Activated naive CD4-positive, alpha-beta T cell treated with anti-CD3 and anti-CD28 coated beads for 36 hours (primary cell): ENCODE measurements around the gene SLC6A19. TPM values are rescaled to one million over a fixed set of nuclear protein-coding genes. Genes with fewer than 3 reads are reported as not detected.

Experiments used
- CTCF ChIA-PET: fragments of 350-600 bp; sonication (Branson Sonifier 250); formaldehyde crosslinking; loops from one replicate; lab custom pipeline; 2021; ENCODE audit warnings: antibody characterized with exemption; lab: Charles Lee
- DNase-seq: peaks from one replicate; pipeline ENCODE4 v3.0.0-alpha.2; 2020
- H3K27ac Mint-ChIP-seq: one replicate; pipeline ENCODE4 v1.8.0; 2021; ENCODE audit warnings: mild to moderate bottlenecking, mixed read lengths
- H3K27me3 Mint-ChIP-seq: one replicate; pipeline ENCODE4 v1.8.0; 2021; ENCODE audit warnings: low read depth, mixed read lengths
- H3K36me3 Mint-ChIP-seq: one replicate; pipeline ENCODE4 v1.8.0; 2021; ENCODE audit warnings: low read depth, mixed read lengths
- H3K4me1 Mint-ChIP-seq: one replicate; pipeline ENCODE4 v1.8.0; 2021; ENCODE audit warnings: low read depth, mixed read lengths
- H3K4me3 Mint-ChIP-seq: one replicate; pipeline ENCODE4 v1.8.0; 2021; ENCODE audit warnings: mild to moderate bottlenecking, moderate library complexity, mixed read lengths
- H3K9me3 Mint-ChIP-seq: one replicate; pipeline ENCODE4 v1.8.0; 2021; ENCODE audit warnings: mixed read lengths
- intact Hi-C: fragments of 100-400 bp; cut with micrococcal nuclease; formaldehyde crosslinking; loops from one replicate; pipeline ENCODE4 v1.15.1; 2023
- total RNA-seq, 2 experiments: library from RNA; stranded (reverse); gene quantifications; one replicate each; pipeline ENCODE4 v1.2.3, GENCODE V29; 2021

SLC6A19 gene
- total RNA-seq, 2 experiments from 2014 or later: not detected

DNA sequence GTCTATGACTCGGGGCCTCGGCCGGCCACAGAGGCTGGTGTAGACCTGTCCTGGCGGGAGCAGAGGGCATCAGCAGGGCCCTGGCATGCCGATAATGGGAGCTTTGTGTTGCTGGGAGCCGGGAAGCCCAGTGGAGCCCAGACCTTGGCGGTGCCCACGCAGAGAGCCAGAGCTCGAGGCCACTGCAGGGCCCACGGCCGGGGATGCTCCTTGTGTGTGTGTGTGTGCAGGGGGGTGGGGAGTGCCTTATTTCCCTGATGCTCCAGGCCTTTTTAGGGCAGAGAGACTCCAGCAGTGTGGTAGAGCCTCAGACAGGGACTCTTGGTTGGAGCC is 18.3 kb downstream of the SLC6A19 start:
- CTCF ChIA-PET: interaction anchor here (0.7 kb wide), 1 partner anchor 361 kb away, joined by 3 read pairs; no protein-coding TSS in a partner anchor
- intact Hi-C loops: no loop called here
- Mint-ChIP-seq H3K36me3 (no peaks in the 10 kb centered on the region), H3K27me3 (no peaks in the 10 kb centered on the region), H3K27ac (no peak overlapping the region), H3K9me3 (no peaks in the 10 kb centered on the region), H3K4me1 (peaks cover 4% of the 10 kb centered on the region), H3K4me3 (no peak overlapping the region)
- DNase-seq: no peak

DNA sequence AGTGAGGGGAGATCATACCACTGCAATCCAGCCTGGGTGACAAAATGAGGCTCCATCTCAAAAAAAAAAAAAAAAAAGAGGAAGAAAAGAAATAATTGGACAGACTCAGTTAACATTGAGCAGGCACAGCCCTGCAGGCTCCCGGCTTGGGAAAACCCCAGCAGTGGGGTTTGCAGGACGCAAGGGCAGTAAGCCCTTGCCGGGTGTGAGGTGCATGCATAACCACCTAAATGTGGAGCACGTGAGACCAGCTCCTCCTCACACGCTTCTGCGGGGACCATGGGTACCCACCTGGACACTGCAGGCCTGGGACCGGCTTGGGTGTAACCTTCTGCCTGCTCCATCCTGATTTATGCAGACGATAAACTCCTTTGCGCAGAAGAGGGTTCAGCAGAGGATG is 19.0 kb downstream of the SLC6A19 start:
- Mint-ChIP-seq H3K4me1 (peaks cover 4% of the 10 kb centered on the region), H3K27ac (no peak overlapping the region), H3K36me3 (no peaks in the 10 kb centered on the region), H3K27me3 (no peaks in the 10 kb centered on the region), H3K9me3 (no peaks in the 10 kb centered on the region), H3K4me3 (no peak overlapping the region)
- DNase-seq: no peak
- CTCF ChIA-PET: interaction anchor here (0.7 kb wide), 1 partner anchor 360 kb away, joined by 3 read pairs; no protein-coding TSS in a partner anchor
- intact Hi-C loops: no loop called here

GRCh38 chr5:1220831-1221230 is 19.4 kb downstream of the SLC6A19 start:
- no peak for DNase-seq
- H3K27me3 Mint-ChIP-seq: no peaks in the 10 kb centered on the region
- intact Hi-C loops: no loop called here
- H3K9me3 Mint-ChIP-seq: no peaks in the 10 kb centered on the region
- H3K4me3 Mint-ChIP-seq: no peak overlapping the region
- H3K36me3 Mint-ChIP-seq: no peaks in the 10 kb centered on the region
- no peak overlapping the region for H3K27ac Mint-ChIP-seq
- peaks cover 4% of the 10 kb centered on the region for H3K4me1 Mint-ChIP-seq
- CTCF ChIA-PET: no interaction called here

DNA sequence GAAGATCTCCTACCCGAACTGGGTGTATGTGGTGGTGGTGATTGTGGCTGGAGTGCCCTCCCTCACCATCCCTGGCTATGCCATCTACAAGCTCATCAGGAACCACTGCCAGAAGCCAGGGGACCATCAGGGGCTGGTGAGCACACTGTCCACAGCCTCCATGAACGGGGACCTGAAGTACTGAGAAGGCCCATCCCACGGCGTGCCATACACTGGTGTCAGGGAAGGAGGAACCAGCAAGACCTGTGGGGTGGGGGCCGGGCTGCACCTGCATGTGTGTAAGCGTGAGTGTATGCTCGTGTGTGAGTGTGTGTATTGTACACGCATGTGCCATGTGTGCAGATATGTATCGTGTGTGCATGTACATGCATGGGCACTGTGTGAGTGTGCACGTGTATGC is 20.3 kb downstream of the SLC6A19 start:
- no peak overlapping the region for H3K4me3 Mint-ChIP-seq
- CTCF ChIA-PET: no interaction called here
- H3K36me3 Mint-ChIP-seq: no peaks in the 10 kb centered on the region
- H3K27me3 Mint-ChIP-seq: no peaks in the 10 kb centered on the region
- H3K27ac Mint-ChIP-seq: no peak overlapping the region
- intact Hi-C loops: no loop called here
- DNase-seq: no peak
- no peaks in the 10 kb centered on the region for H3K9me3 Mint-ChIP-seq
- peaks cover 4% of the 10 kb centered on the region for H3K4me1 Mint-ChIP-seq

DNA sequence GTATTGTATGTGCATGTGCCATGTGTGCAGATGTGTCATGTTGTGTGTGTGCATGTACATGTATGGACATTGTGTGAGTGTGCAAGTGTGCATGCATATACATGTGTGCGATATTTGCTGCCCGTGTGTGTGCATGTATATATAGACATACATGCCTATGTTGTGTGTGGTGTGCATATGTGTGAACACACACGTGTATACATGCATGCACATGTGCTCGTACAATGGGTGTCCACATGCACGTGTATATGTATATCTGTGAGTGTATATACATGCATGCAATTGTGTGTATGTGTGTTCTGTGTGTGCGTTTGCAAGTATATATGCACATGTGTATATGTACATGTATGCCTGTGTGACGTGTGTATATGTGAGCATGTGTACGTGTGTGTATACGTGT is 20.8 kb downstream of the SLC6A19 start:
- Mint-ChIP-seq H3K27ac (no peak overlapping the region), H3K36me3 (no peaks in the 10 kb centered on the region), H3K4me3 (no peak overlapping the region), H3K4me1 (peaks cover 4% of the 10 kb centered on the region), H3K9me3 (no peaks in the 10 kb centered on the region), H3K27me3 (no peaks in the 10 kb centered on the region)
- DNase-seq: no peak
- CTCF ChIA-PET: no interaction called here
- intact Hi-C loops: no loop called here

GRCh38 chr5:1222621-1223277 is 21.4 kb downstream of the SLC6A19 start:
- no peak overlapping the region for H3K27ac Mint-ChIP-seq
- intact Hi-C loops: no loop called here
- DNase-seq: no peak
- H3K4me1 Mint-ChIP-seq: peaks cover 3% of the 10 kb centered on the region
- CTCF ChIA-PET: no interaction called here
- H3K9me3 Mint-ChIP-seq: no peaks in the 10 kb centered on the region
- no peak overlapping the region for H3K4me3 Mint-ChIP-seq
- H3K36me3 Mint-ChIP-seq: no peaks in the 10 kb centered on the region
- no peaks in the 10 kb centered on the region for H3K27me3 Mint-ChIP-seq

GRCh38 chr5:1223278-1223670 is 21.9 kb downstream of the SLC6A19 start:
- H3K27ac Mint-ChIP-seq: no peak overlapping the region
- intact Hi-C loops: no loop called here
- no peak for DNase-seq
- no peaks in the 10 kb centered on the region for H3K36me3 Mint-ChIP-seq
- H3K4me1 Mint-ChIP-seq: no peaks in the 10 kb centered on the region
- H3K27me3 Mint-ChIP-seq: no peaks in the 10 kb centered on the region
- no peaks in the 10 kb centered on the region for H3K9me3 Mint-ChIP-seq
- no peak overlapping the region for H3K4me3 Mint-ChIP-seq
- CTCF ChIA-PET: no interaction called here

- no peaks in the 10 kb centered on the region for H3K9me3 Mint-ChIP-seq
- H3K27me3 Mint-ChIP-seq: peaks cover 3% of the 10 kb centered on the region
- DNase-seq: no peak
- CTCF ChIA-PET: no interaction called here
- intact Hi-C loops: no loop called here
- no peak overlapping the region for H3K4me3 Mint-ChIP-seq
- H3K27ac Mint-ChIP-seq: no peak overlapping the region
- peaks cover 4% of the 10 kb centered on the region for H3K4me1 Mint-ChIP-seq
- no peaks in the 10 kb centered on the region for H3K36me3 Mint-ChIP-seq
Measured at GRCh38 chr5:1224631-1225030, 23.2 kb downstream of the SLC6A19 start.

- CTCF ChIA-PET: no interaction called here
Measured at GRCh38 chr5:1225081-1225480, 23.7 kb downstream of the SLC6A19 start, which contains the start of gene SLC6A18. Gene SLC6A18, plus strand, starts transcription at chr5:1225381. Its CDS starts 97 bp downstream, at chr5:1225478.

DNA sequence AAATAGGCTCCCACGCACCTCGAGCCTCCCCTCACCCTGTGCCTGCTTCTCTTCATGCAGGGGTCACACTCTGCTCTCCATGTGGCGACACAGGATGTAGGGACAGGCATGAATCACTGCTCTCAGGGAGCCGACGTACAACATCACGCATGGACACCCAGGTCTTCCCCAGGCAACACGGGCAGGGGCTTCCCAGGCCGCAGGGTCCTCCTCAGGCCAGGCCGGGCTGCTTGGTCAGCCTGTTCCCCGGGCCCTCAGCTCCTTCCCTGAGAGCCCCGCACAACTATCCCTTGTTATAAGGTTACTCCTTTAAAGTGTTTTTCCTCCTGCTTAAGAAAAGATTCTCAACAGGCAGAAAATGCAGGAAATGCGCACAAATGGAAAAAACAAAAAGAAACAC is 24.8 kb downstream of the SLC6A19 start:
- intact Hi-C loops: no loop called here
- Mint-ChIP-seq H3K27ac (no peak overlapping the region), H3K36me3 (no peaks in the 10 kb centered on the region), H3K9me3 (no peaks in the 10 kb centered on the region), H3K4me1 (peaks cover 4% of the 10 kb centered on the region), H3K27me3 (peaks cover 9% of the 10 kb centered on the region), H3K4me3 (no peak overlapping the region)
- CTCF ChIA-PET: no interaction called here
- no peak for DNase-seq

More at GRCh38 chr5:1225081-1225480, 23.7 kb downstream of the SLC6A19 start, which contains the start of gene SLC6A18:
- Mint-ChIP-seq H3K27me3 (peaks cover 6% of the 10 kb centered on the region), H3K4me3 (no peak within 1 kb of the TSS), H3K4me1 (peaks cover 4% of the 10 kb centered on the region), H3K27ac (no peak within 1 kb of the TSS), H3K36me3 (no peaks in the 10 kb centered on the region), H3K9me3 (no peaks in the 10 kb centered on the region)
- intact Hi-C loops: no loop called here
- no peak for DNase-seq

GRCh38 chr5:1226839-1227581 is 25.6 kb downstream of the SLC6A19 start:
- DNase-seq: no peak
- peaks cover 9% of the 10 kb centered on the region for H3K27me3 Mint-ChIP-seq
- CTCF ChIA-PET: no interaction called here
- intact Hi-C loops: no loop called here
- H3K27ac Mint-ChIP-seq: no peak overlapping the region
- peaks cover 4% of the 10 kb centered on the region for H3K4me1 Mint-ChIP-seq
- H3K9me3 Mint-ChIP-seq: no peaks in the 10 kb centered on the region
- no peak overlapping the region for H3K4me3 Mint-ChIP-seq
- H3K36me3 Mint-ChIP-seq: no peaks in the 10 kb centered on the region

GRCh38 chr5:1227667-1228066 is 26.3 kb downstream of the SLC6A19 start:
- Mint-ChIP-seq H3K27me3 (peaks cover 9% of the 10 kb centered on the region), H3K9me3 (no peaks in the 10 kb centered on the region), H3K4me1 (peaks cover 4% of the 10 kb centered on the region), H3K27ac (no peak overlapping the region), H3K4me3 (no peak overlapping the region), H3K36me3 (no peaks in the 10 kb centered on the region)
- intact Hi-C loops: no loop called here
- CTCF ChIA-PET: no interaction called here
- no peak for DNase-seq

DNA sequence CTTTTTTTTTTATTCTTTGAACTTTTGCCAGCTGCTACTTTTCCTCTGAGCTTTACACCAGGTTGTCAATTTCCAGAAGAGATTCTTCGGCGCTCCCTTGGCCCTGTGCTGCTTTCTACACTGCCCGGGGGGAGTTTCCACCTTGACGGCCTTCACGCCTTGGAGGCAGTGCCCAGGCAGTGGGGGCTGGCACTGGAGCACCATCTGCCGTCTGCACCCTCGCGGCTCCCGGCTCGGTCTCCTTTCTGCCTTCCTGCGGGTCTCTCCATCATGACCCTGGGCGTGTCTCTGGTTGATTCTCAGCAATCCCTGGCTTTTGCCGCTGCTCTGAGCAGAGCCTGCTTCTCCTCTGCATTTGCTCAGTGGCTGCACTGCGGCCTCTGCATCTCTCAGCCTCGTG is 26.7 kb downstream of the SLC6A19 start:
- no peaks in the 10 kb centered on the region for H3K36me3 Mint-ChIP-seq
- H3K4me1 Mint-ChIP-seq: peaks cover 4% of the 10 kb centered on the region
- H3K9me3 Mint-ChIP-seq: no peaks in the 10 kb centered on the region
- H3K4me3 Mint-ChIP-seq: no peak overlapping the region
- DNase-seq: no peak
- no peak overlapping the region for H3K27ac Mint-ChIP-seq
- H3K27me3 Mint-ChIP-seq: peaks cover 9% of the 10 kb centered on the region
- intact Hi-C loops: no loop called here
- CTCF ChIA-PET: no interaction called here
